NCI-H1694 (cell line): ENCODE results near the gene BCL2L13.
"Not testable (repeated sequence)": the region's sequence is repeated elsewhere in the genome, so short reads cannot be mapped to it uniquely, and the experiment has no call there.

Experiments used
- DNase-seq: peaks from one replicate; lab custom pipeline; 2025; lab: John Stamatoyannopoulos, UW

Gene BCL2L13

DNA sequence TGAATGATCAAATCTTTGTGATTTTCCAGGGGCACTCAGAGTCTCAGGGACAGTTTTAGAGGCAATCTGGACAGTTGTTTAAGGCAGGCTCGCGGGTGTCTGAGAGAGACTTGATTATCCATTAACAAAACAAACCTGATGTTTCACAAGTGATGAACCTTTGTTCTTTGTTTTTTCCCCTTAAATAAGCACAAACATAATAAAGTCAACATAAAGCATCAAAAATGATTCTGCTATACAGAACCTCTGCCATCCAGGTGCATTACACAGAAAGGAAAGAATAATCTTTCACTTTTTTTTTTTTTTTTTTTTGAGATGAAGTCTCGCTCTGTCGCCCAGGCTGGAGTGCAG is 122.6 kb downstream of the BCL2L13 start:
- DNase-seq = no peak

DNA sequence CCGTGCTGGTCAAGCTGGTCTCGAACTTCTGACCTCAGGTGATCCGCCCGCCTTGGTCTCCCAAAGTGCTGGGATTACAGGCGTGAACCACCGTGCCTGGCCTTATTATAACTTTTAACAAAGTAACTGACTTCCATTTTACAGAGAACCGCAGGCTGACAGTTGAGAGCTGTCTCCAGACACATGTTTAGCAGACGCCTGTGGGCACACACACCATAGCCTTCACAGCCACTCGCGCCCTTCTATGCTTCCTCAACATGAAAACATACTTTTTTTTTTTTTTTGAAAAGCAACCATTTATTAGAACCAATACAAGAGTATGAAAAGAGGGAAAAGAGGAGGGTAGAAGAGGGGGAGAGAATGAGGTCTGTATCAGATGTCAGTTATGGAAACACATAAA is 124.9 kb downstream of the BCL2L13 start:
- not testable (repeated sequence) for DNase-seq

- no peak for DNase-seq
Observed at GRCh38 chr22:17764036-17764435, 125.5 kb downstream of the BCL2L13 start.

- DNase-seq = not testable (repeated sequence)
Observed at GRCh38 chr22:17764852-17765251, 126.3 kb downstream of the BCL2L13 start.

DNA sequence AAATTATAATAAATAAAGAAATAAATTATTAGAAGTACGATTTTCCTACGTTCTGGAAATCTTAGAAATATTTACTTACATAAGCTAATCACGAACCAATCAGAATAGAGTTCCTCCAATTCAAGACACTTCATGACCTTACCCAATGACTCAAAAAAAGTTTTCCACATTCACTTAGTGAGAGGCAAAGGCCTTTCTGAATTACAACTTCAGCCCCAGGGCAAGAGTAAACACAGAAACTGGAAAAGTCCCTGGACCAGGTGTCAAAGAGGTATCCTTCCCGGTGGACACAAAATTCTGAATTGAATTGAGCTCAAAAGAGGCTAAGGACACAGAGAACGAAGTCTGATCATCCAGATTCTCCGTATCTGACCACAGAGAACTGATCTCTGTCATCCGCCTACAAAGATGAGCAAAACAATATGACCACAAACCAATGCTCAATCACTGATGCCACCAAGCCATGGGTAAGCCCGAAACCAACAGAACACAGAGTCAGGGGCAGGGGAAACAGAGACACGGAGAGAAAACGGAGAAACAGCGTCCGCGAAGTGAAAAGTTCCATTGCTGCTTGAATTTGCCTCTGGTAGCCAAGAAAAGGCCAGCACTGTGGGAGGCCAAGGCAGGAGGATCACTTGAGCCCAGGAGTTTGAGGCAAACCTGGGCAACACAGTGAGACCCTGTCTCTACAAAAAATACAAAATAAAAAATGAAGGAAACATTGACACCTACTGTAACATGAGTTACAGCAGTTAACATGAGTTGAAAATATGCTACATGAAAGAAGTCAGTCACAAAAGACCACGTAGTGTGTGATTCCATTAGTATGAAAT is 128.9 kb downstream of the BCL2L13 start:
- DNase-seq = no peak

DNA sequence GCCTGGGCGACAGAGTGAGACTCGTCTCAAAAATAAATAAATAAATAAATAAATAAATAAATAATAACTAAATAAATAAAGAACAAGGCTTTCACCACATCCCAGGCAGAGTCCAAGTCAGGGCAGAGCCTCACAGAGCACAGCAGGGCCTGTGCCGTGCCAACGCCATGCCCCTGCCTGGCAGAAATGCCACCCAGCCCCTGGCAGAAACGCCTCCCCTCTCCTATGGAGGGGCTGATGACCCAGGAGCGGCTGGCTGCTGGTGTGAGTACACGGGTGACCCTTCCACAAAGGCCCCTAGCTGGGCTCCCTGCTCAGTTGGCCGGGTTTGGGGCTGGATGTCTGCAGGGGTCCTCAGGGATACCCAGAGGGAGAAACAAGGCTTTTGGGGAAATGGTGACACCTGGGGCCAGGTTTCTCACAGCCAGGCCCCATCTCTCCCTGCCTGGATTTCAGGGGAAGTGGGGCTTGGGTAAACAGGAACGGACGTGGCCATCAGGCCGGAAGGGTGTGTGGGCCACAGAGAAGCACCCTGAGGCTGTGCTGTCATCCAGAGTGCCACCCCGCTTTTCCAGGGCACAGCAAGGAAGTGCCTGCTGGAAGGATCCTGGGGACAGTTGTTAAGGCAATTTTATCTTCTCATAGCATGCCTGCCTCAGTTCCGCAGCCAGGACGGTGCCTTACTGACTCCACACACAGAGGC is 130.6 kb downstream of the BCL2L13 start:
- no peak for DNase-seq

GRCh38 chr22:17769716-17770082 is 131.1 kb downstream of the BCL2L13 start:
- no peak for DNase-seq

DNA sequence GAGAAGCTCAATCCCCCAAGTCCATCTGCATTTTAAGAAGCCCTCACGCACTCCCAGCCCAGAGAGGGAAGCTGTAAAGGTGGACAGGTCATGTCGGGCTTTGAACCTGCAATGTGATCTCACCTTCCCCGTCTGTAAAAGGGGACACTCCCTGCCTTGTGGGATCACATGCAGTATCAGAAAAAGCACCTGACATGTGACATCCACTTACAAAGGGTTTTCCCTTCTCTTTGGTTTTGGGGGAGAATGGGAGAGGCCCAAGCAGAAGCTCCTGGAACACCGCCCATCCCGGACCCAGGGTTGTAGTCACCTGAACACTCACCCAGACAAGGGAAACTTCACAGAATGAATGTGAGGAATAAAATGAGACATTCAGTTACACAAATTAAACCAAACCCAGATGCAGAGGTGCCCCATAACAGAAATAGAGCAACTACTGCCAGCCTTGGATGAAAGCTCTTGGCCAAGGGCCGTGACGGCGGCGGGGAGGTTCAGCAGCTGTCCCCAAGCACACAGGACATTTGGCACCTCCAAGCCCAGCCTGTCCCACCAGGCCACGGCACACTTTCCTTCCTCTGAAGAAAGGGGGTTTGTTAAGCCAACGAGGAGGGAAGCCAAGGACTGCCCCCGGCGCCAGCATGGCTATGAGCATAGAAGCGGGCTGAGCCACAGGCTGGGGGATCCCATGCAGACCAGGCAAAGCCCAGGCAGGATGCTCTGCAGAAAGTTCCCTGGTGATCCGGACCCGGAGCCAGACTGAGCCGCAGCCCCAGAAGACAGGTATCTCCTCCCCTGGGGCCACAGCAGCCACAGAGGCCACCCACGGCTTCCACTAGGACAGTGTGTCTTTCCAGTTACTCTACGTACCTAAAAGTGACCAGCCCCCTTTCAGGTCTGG is 131.9 kb downstream of the BCL2L13 start:
- DNase-seq = no peak

- DNase-seq = no peak
Observed at GRCh38 chr22:17772249-17772957, 133.8 kb downstream of the BCL2L13 start.

DNA sequence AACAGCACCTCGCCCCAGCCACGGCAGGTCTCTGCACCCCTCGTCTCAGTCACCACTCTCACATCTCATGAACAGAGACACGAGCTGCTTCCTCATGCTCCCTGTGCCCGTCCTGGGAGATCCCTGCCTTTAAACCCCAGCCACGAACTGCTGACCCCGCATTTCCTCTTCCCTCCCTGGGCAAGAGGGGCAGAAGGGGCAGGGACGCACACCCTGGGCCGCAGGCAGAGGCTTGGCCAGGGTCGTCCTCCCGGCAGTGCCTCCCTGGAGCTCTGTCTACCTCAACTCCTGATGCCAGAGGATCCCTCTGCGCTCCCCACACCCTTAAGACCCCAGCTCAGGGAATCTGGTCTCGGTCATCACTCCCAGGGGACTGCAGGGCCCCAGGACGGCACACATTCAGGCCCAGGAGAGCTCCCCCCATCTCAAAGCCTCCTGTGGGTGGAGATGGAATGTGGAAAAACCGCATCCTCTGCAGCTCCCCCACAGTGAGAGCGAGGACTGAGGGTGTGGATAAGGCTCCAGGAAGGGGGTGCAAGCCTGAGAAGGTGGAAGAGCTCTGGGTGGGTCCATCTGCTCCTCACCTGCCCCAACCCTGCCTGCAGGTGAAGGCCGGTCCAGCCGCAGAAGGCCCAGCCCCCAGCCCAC is 134.5 kb downstream of the BCL2L13 start:
- DNase-seq = no peak

GRCh38 chr22:17773606-17774205 is 135.1 kb downstream of the BCL2L13 start:
- no peak for DNase-seq

GRCh38 chr22:17774206-17774925 is 135.8 kb downstream of the BCL2L13 start, which contains the start of gene BID:
Gene BID (minus strand): TSS chr22:17774469. CDS start chr22:17750116, 24,353 bp downstream.
- DNase-seq = no peak

GRCh38 chr22:17774926-17775685 is 136.5 kb downstream of the BCL2L13 start:
- DNase-seq = no peak

- DNase-seq = no peak
Observed at GRCh38 chr22:17775781-17776465, 137.4 kb downstream of the BCL2L13 start.

GRCh38 chr22:17777005-17777716 is 138.6 kb downstream of the BCL2L13 start:
- DNase-seq = no peak

DNA sequence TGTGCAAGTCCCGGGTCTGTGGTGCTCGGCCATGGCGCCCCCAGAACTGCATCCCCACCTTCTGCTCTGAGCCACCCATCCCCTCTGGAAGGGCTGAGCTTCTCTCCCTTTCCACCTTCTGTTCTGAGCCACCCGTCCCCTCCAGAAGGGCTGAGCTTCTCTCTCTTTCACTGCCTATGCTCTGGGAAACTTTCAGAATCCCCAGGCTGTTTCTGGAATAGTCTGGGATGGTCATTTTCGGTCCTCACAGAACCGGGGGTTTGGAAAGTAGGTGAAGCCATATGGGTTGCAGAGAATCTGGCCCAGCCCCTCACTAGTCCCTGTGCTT is 139.1 kb downstream of the BCL2L13 start:
- no peak for DNase-seq

DNA sequence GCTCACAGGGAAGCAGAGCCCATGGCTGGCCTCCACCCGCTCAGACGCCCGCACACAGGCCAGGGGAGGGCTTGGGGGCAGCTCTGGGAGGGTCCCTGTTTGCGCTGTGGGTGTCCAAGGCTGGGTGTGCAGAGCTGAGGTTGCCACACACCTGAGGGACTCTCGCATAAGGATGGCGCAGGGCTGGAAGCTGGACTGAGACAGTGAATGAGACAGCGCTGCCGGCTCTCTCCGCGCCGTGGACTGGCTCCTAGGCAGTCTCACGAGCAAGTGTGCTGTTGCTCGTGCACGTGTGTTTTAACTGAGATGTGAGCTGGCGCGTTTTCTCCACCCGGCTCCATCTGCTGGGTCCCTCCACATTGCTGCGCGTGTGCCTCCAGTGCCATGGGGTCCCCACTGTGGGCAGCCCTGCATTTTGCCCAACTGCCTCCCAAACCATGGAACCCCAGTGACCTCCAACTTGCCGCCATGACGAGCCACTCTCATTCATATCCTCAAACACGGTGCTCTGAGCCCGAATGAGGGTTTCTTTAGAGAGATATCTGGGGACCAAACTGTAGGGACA is 139.9 kb downstream of the BCL2L13 start:
- no peak for DNase-seq
